GM21360 (cell line): Measurements from ENCODE around the gene PAIP1.
A peak's percentile ranks its signal among the peaks of the same experiment; 100 is the strongest.
"Not testable (repeated sequence)": the region's sequence is repeated elsewhere in the genome, so short reads cannot be mapped to it uniquely, and the experiment has no call there.

Source experiments
- ATAC-seq: cut with Tn5 transposase; IDR thresholded peaks from one replicate; pipeline ENCODE4 v1.9.1; 2021; ENCODE audit warnings: mild to moderate bottlenecking, moderate library complexity; ENCODE audit not compliant: unreplicated experiment

Gene PAIP1

DNA sequence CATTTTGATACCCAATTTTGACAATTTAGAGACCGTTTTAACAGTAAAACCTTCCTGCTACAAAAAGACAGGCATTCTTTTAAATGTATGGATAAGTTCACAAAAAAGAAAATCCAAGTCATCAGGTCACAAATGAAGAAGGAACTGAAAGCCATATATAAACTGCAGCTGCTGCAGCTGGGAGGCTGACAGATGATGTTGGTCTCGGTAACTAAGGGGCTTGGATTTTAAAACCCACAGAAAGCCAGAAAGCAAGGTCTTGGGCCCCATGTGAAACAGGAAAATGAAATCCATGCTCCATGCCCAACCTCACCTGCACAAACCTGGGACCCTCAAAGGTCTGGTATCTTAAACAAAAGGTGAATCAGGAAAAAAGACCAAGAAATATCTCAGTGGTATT, 26.2 kb downstream of the PAIP1 start:
- ATAC-seq: no peak

DNA sequence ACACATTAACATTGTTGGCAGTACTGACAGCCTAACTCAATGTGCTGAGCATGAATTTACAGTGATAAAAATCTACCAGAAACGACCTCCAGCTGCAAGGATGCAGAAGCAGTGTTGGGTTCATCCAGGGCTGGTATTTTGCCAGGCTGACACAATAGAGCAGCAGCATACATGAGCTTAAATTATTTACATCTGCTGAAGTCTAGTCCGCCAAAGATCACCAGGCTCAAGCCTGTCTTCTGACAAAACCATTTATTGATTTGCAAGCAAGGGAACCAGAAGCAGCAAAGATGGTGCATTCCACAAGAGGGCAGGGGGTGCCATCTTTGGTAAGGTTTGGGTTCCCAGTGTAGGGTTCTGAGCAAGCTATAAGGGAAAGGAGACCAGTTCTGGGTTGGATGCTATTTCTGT, 33.2 kb downstream of the PAIP1 start:
- ATAC-seq: no peak

DNA sequence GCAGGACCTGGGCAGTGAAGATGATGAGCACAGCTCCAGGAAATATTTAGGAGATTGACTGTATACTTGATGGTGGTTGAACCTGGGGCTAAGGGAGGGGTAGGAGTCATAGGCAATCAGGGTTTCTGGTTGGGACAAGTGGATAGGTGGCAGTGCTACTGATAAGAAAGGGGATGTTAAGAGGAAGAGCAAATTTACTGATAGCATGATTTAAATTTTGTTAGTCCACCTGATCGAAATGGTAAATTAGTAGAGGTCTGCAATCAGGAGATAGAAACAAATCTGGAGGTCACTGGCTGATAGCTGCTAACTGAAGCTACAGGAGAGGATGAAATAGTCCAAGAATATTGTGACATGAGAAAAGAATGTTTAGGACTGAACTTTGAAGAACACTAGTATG, 36.3 kb downstream of the PAIP1 start:
- no peak for ATAC-seq

- no peak for ATAC-seq
These were observed 41.2 kb downstream of the PAIP1 start for GRCh38 chr5:43515678-43516048.

DNA sequence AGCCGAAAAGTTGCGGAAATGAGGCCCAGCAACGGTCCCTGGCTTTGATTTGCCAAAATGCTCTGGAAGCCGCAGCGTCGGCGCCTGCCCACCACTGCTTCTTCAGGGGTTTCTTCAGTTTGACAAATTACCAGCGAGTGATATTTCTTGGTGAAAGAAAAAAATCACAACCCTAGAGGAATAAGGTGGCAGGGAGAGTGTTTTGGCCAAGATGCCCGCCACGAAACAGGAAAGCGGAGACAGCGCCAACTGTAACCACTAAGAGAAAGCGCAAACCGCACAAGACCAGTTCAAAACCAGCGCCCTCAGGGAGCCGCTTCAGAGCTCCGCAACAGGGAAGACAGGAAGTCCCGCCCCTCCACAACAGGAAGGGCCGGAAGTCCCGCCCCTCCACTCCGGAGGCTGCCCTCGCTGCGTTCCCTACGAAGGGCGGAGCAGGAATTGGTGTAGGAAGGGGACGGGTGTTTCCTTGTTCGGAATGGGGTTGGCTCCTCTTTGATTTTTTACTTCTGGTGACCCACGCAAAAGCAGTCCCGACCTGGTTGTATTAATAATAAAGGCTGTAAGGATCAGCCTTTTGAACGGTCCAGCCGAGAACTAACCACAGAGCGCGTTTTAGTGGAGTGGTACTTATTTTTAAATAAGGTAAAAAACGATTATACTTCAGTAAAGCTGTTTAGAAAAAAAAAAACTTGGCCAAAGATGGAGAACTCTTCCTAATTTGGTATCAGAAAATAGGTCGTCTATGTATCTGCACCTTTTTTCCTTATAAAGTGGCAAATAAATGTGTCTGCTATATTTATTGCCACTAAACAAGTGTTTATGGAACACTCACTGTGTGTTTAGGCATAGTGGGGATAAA, 41.8 kb downstream of the PAIP1 start, which contains the start of gene C5orf34:
C5orf34 (minus strand) TSS at position 333 of the 862 bp plus-strand sequence. CDS start 5,809 bp downstream, outside the sequence.
- peak; percentile 98 for ATAC-seq

DNA sequence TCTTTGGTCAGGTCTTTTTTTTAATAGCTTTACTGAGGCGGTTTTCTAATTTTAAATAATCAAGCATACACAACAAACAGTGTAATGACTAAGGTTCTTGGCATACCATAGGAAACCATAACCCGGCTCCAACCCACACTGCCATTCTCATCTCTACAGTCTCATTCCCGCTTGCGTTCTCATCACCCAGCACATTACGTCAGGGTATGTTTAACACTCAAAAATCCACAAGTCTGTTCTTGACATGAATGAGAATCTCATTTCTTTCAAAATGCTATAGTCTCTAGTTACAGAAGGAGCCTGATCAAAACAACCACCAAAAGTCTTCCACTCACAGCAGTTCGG, 42.4 kb downstream of the PAIP1 start:
- peak; percentile 33 for ATAC-seq

DNA sequence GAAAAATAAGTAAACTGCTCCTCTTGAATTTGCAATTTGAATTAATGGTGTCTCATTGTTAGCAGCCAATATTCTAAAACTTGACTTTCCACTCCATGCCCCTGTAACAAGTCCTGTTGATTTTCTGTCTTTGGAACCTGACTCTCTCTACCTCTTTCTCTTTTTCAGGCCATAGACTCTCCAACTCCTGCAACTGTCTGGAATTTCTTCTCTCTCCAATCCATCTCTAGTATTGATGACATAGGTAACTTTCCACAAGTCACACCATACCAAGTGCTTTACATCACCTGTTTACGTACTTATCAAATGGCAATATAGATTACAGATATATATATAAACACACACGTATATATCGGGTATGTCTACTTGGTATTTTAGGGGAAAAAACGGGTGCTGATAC, 42.9 kb downstream of the PAIP1 start:
- no peak for ATAC-seq

GRCh38 chr5:43511062-43511461, 45.8 kb downstream of the PAIP1 start:
- not testable (repeated sequence) for ATAC-seq

GRCh38 chr5:43498581-43498980, 58.3 kb downstream of the PAIP1 start:
- no peak for ATAC-seq

DNA sequence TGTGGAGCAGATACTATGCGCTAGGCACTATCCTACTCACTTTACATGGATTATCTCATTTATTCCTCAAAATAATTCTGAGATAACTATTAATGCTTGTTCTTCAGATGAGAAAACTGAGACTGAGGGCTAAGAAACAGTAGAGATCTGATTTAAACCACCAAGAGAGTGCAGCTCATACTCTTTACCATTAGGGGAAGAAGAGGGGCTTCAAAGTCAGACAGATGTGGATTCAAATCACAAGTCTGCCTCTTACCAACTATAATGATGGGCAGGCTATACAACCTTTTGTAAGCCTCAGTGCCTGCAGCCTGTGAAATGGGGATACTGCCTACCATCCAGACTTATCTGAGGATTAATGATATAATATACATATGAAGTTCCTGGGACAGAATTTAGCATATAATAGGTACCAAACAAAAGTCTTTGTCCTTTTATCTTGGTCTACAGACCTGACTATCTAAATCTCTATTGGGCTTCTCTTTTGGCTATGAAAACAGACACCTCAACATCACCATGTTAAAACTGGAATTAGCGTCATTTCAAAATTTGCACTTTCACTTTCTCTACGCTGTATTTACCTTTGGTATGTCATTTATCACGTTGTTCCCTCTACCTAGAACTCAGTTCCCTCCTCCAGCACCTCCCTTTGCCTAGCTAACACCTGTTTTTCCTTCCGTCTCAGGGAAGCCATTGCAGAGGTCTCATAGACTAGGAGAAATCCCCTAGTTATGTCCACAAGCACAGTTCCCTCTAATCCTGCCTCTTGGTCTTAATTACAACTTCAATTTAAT, 59.4 kb downstream of the PAIP1 start:
- no peak for ATAC-seq

DNA sequence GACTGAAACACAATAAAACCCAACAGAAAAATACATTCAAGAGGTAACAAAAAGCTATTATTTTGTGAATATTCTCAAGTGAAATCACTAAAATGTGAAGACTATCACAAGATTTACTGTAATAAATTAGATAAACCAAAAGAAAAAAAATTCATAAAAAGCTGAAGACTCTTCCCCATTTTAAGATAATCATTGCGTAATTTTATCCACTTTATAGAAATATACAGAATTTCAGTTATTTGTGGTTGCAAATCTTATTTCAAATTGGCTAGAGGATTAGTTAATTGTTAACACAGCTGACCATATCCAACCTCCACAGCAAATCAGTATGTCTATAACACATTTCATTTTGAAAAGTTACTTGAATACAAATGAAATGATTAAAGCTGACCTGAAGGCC, 65.6 kb downstream of the PAIP1 start:
- ATAC-seq: no peak

DNA sequence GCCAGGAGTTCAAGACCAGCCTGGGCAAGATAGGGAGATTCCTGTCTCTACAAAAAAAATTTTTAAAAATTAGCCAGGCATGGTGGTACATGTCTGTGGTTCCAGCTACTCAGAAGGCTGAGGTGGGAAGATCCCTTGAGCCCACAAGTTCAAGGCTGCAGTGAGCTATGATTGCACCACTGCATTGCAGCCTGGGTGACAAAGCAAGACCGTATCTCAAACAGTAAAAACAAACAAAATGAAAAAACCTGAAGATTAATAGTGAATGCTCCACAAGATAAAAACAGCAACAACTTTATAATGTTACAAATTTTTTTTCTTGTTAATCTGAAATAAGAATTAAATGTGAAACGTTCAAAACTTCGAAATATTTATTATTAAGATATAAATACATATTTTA, 70.5 kb downstream of the PAIP1 start:
- no peak for ATAC-seq

- no peak for ATAC-seq
These were observed 71.5 kb downstream of the PAIP1 start for GRCh38 chr5:43485406-43485805.

DNA sequence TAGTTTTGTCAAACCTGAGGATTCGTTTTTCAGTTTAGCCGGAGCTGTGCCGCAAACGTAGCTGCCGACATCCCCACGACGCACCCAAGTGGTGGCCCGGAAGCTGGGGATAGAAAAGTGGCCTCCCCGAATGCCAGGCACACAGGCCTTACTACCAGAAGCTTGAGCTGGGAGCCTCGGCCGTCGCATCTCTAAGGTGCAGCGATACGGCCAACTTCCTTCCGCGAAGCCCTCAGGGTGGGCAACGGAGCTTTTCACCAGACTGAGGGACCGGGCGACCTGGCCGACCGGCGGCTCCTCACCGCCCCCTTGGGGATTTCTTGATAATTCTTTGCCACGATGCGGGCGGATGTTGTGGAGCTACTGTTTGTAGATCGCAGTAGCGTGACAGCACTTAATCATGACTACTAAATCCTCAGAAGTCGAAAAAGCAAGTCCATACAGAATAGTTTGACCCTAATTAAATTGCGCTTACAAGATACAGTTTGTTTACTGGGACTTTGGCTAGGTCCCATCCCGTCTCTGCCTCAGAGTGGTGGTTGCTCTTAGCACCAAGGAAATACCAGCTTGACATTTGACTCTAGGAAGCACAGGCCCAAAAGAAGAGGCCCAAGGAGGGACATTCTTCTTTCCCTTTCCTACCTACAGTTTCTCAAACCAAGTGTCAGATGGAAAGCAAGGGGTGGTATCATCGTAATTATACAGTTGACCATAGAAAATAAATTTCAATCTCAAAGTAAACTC, 72.6 kb downstream of the PAIP1 start:
- peak; percentile 77 for ATAC-seq

GRCh38 chr5:43483298-43484105, 73.4 kb downstream of the PAIP1 start, which contains the start of gene TMEM267:
Gene TMEM267, minus strand, starts transcription at chr5:43483865. Its CDS starts 29,896 bp downstream, at chr5:43453969.
- ATAC-seq: peak; percentile 86

GRCh38 chr5:43482490-43483297, 74.2 kb downstream of the PAIP1 start:
- ATAC-seq: no peak
